Measurements from ENCODE around the gene ATP11B.

GRCh38 chr3:182921665-182922355, 128.5 kb downstream of the ATP11B start:
- no peak for TF ChIP-seq EZH2 (IDR thresholded peaks at IDR 0.05; ENCODE audit: low read length, unreplicated experiment)
- no peak for TF ChIP-seq CTCF (conservative IDR thresholded peaks at IDR 0.05; ENCODE audit: low read depth, low read length)

Measured in PC-3 (cell line).